K562 (cell line): Measurements from ENCODE around the gene DISC1. TPM values are rescaled to one million over a fixed set of nuclear protein-coding genes. Genes with fewer than 3 reads are reported as not detected.

Experiments
- ATAC-seq: fragments of 200-7000 bp; cut with Tn5 transposase; 3 replicates; pipeline ENCODE4 v1.9.1; 2020; ENCODE audit warnings: moderate library complexity
- BruUV-seq: library from RNA; stranded (reverse); fragments of 400-500 nt; replicated peaks from 2 replicates; lab custom pipeline; 2021; lab: Mats Ljungman, UMichigan
- CTCF ChIA-PET: fragments of 300-600 bp; formaldehyde crosslinking; extraction: SDS; loops from one replicate; lab custom pipeline; 2021; ENCODE audit warnings: low intra/inter-chr PET ratio; lab: Yijun Ruan, JAX
- POLR2A ChIA-PET: fragments of 300-600, 350-650 bp; sonication (Branson Sonifier 250); formaldehyde crosslinking; extraction: SDS; loops from one replicate; lab custom pipeline; 2021; ENCODE audit warnings: antibody characterized with exemption, inconsistent platforms; lab: Yijun Ruan, JAX
- DNase-seq, 4 experiments: peaks; one replicate each; pipeline versions ENCODE4 v3.0.0 to v3.0.0-alpha.2; 2011 to 2018; ENCODE audit warnings: low spot score in 3 of 4, mixed read lengths in 3 of 4; ENCODE audit errors: extremely low read depth in 1 of 4
- FAIRE-seq: peaks from 2 replicates; lab custom pipeline; 2011; peaks lifted over from hg19 to GRCh38; lab: Jason Lieb, UNC
- H2AFZ ChIP-seq: 2 replicates; pipeline ENCODE4 v1.6.0; 2011; ENCODE audit warnings: low read depth, low read length, control low read depth, inconsistent platforms
- H3K27ac ChIP-seq: fragments of 200-600 bp; 3 replicates; pipeline ENCODE4 v1.8.0; 2011; ENCODE audit warnings: low read depth, mild to moderate bottlenecking, control low read depth, inconsistent platforms, low read length, moderate library complexity, mixed read lengths; ENCODE audit errors: extremely low read depth
- H3K27me3 ChIP-seq, 2 experiments: fragments of 300-600 bp in 1 of 2; 2 replicates in 1 of 2; 3 replicates in 1 of 2; pipeline versions ENCODE4 v1.6.0 to v1.8.0; 2011; ENCODE audit warnings: inconsistent platforms in 2 of 2, low read length in 2 of 2, mild to moderate bottlenecking in 1 of 2, mixed read lengths in 1 of 2, moderate library complexity in 1 of 2; ENCODE audit not compliant: control insufficient read depth in 2 of 2, insufficient read depth in 2 of 2
- H3K36me3 ChIP-seq: fragments of 300-600 bp; 3 replicates; pipeline ENCODE4 v1.8.0; 2011; ENCODE audit warnings: mild to moderate bottlenecking, low read length, inconsistent platforms; ENCODE audit not compliant: control insufficient read depth, insufficient read depth
- H3K4me1 ChIP-seq, 2 experiments: fragments of 200-600 bp in 1 of 2; replicated peaks in 1 of 2; 2 replicates in 1 of 2; 3 replicates in 1 of 2; pipeline versions ENCODE4 v1.5.1 to v1.8.0; 2011; ENCODE audit warnings: inconsistent platforms in 2 of 2, low read length in 2 of 2, mild to moderate bottlenecking in 1 of 2, mixed read lengths in 1 of 2, moderate library complexity in 1 of 2; ENCODE audit not compliant: control insufficient read depth in 2 of 2, insufficient read depth in 2 of 2
- H3K4me2 ChIP-seq: 2 replicates; pipeline ENCODE4 v1.6.1; 2011; ENCODE audit warnings: low read length, control low read depth, inconsistent platforms, mixed read lengths; ENCODE audit not compliant: insufficient read depth
- H3K4me3 ChIP-seq: fragments of 200-600 bp; sonication (generic), shearing (Covaris generic); 2 replicates; pipeline ENCODE4 v1.5.1; 2016; ENCODE audit warnings: control low read depth, inconsistent platforms
- H3K79me2 ChIP-seq: fragments of 200-600 bp; 3 replicates; pipeline ENCODE4 v1.8.0; 2011; ENCODE audit warnings: low read length, inconsistent platforms; ENCODE audit not compliant: control insufficient read depth, insufficient read depth
- H3K9ac ChIP-seq, 2 experiments: 2 replicates each; pipeline versions ENCODE4 v1.6.0 to v1.6.1; 2011; ENCODE audit warnings: low read depth in 2 of 2, low read length in 2 of 2, control low read depth in 1 of 2, inconsistent platforms in 1 of 2, mild to moderate bottlenecking in 1 of 2, mixed read lengths in 1 of 2; ENCODE audit not compliant: insufficient read depth in 1 of 2
- H3K9me1 ChIP-seq: one replicate; pipeline ENCODE4 v1.6.0; 2011; ENCODE audit warnings: inconsistent platforms, mild to moderate bottlenecking, low read length, moderate library complexity; ENCODE audit not compliant: control insufficient read depth, insufficient read depth
- H3K9me3 ChIP-seq: replicated peaks from 2 replicates; pipeline ENCODE4 v1.5.1; 2011; ENCODE audit warnings: low read depth, low read length, inconsistent platforms; ENCODE audit not compliant: control insufficient read depth, insufficient read depth
- H4K20me1 ChIP-seq: replicated peaks from 2 replicates; pipeline ENCODE4 v1.6.1; 2011; ENCODE audit warnings: low read length, inconsistent platforms, mixed read lengths; ENCODE audit not compliant: control insufficient read depth, insufficient read depth
- DACH1 ChIP-seq: fragments of 450-650 bp; IDR thresholded peaks from 2 replicates; pipeline ENCODE4 v1.6.1; 2018; ENCODE audit not compliant: partially characterized antibody
- KAT2B ChIP-seq: IDR thresholded peaks from one replicate; pipeline ENCODE4 v1.6.1; 2012; ENCODE audit warnings: low read depth, mild to moderate bottlenecking, control low read depth, inconsistent platforms, low read length, moderate library complexity
- POLR2B ChIP-seq: fragments of 450-650 bp; IDR thresholded peaks from 2 replicates; pipeline ENCODE4 v1.6.1; 2018; ENCODE audit warnings: low read depth; ENCODE audit not compliant: partially characterized antibody
- POU5F1 ChIP-seq: fragments of 150-350 bp; IDR thresholded peaks from 2 replicates; pipeline ENCODE4 v1.6.1; 2014; ENCODE audit warnings: borderline replicate concordance, low read length, low read depth, mild to moderate bottlenecking; ENCODE audit not compliant: partially characterized antibody
- PPARD ChIP-seq: fragments of 250-450 bp; sonication (Bioruptor Pico); IDR thresholded peaks from 2 replicates; pipeline ENCODE4 v1.8.0; 2022; ENCODE audit warnings: inconsistent platforms, mild to moderate bottlenecking, moderate library complexity
- RFX7 ChIP-seq: fragments of 250-450 bp; sonication (Bioruptor Pico); IDR thresholded peaks from 2 replicates; pipeline ENCODE4 v1.5.1; 2021; ENCODE audit warnings: mild to moderate bottlenecking
- TAF7 ChIP-seq: fragments of 450-650 bp; IDR thresholded peaks from 2 replicates; pipeline ENCODE4 v1.6.1; 2016; ENCODE audit warnings: missing genetic modification characterization, missing compliant biosample characterization
- TAF9B ChIP-seq: fragments of 450-650 bp; IDR thresholded peaks from 2 replicates; pipeline ENCODE4 v1.6.1; 2018; ENCODE audit warnings: mild to moderate bottlenecking; ENCODE audit not compliant: partially characterized antibody
- ZKSCAN8 ChIP-seq: fragments of 200-800 bp; sonication (Bioruptor generic); IDR thresholded peaks from 2 replicates; pipeline ENCODE4 v1.6.1; 2016; ENCODE audit warnings: missing genetic modification characterization, missing compliant biosample characterization
- ZNF444 ChIP-seq: fragments of 250-450 bp; sonication (Bioruptor Pico); IDR thresholded peaks from 2 replicates; pipeline ENCODE4 v1.4.0; 2020; ENCODE audit warnings: mild to moderate bottlenecking, moderate library complexity
- ZNF586 ChIP-seq: fragments of 450-650 bp; formaldehyde crosslinking; conservative IDR thresholded peaks from 2 replicates; pipeline ENCODE4 v1.4.0; 2020; ENCODE audit warnings: mild to moderate bottlenecking, moderate library complexity
- ZNF589 ChIP-seq: fragments of 200-800 bp; sonication (Bioruptor generic); IDR thresholded peaks from 2 replicates; pipeline ENCODE4 v1.6.1; 2016; ENCODE audit warnings: low read depth, missing genetic modification characterization, missing compliant biosample characterization
- WGBS: fragments of 100-300 bp; shearing (Covaris generic); methylation state at CpG from one replicate; pipeline ENCODE4 v1.1.6; 2016; ENCODE audit warnings: low coverage, mixed read lengths; ENCODE audit not compliant: insufficient coverage; ENCODE audit errors: missing lambda C conversion rate; 5-methylcytosine and 5-hydroxymethylcytosine counted together
- in situ Hi-C: fragments of 300-500 bp; cut with MboI; formaldehyde crosslinking; loops from 4 replicates; pipeline ENCODE4 v1.15.0; 2018; ENCODE audit warnings: inconsistent platforms, mixed read lengths
- intact Hi-C: fragments of 100-400 bp; cut with micrococcal nuclease; formaldehyde crosslinking; loops from 2 replicates; pipeline ENCODE4 v1.14.2; 2022
- polyA plus RNA-seq, 8 experiments: library from polyadenylated mRNA; depleted of rRNA in 4 of 8; stranded (reverse) in 5 of 8; unstranded in 3 of 8; fragments of >200 nt; fragmentation: Nextera tagmentation in 2 of 8; fragmentation: Illumina TruSeq in 1 of 8; extraction: Ambion mirVana in 2 of 8; extraction: Trizol in 1 of 8; gene quantifications; 2 replicates each; pipeline versions ENCODE4 v1.2.1 to v1.2.3, GENCODE V29; 2011 to 2014; ENCODE audit warnings: inconsistent platforms in 1 of 8, missing spikeins in 1 of 8
- total RNA-seq, 7 experiments: library from RNA; depleted of rRNA in 6 of 7; stranded (reverse); fragments of >200 nt in 6 of 7; fragmentation: Illumina TruSeq in 2 of 7; extraction: Trizol in 2 of 7; gene quantifications; 2 replicates each; pipeline versions ENCODE4 v1.2.1 to v1.2.3, GENCODE V29; 2011 to 2021; ENCODE audit warnings: low replicate concordance in 1 of 7

The DISC1 gene
- total and polyA plus RNA-seq, 9 of the 15 experiments (the other 6 are each of a cell fraction or from before 2014, with no cell fraction given): 0.01 to 0.11 (median 0.08) TPM; not detected in 1

GRCh38 chr1:231750296-231750695 is 123.7 kb downstream of the DISC1 start:
- DNase-seq (no peak), ATAC-seq (no peak), FAIRE-seq (no peak)
- Histone ChIP-seq H3K9me3 (no peaks in the 10 kb centered on the region), H3K4me1 (no peaks in the 10 kb centered on the region), H3K27me3 (no peaks in the 10 kb centered on the region), H3K27ac (no peak overlapping the region), H3K9ac (no peak overlapping the region), H4K20me1 (no peaks in the 10 kb centered on the region), H3K36me3 (no peaks in the 10 kb centered on the region), H2AFZ (no peak overlapping the region), H3K9me1 (no peaks in the 10 kb centered on the region), H3K4me2 (no peak overlapping the region), H3K4me3 (no peak overlapping the region), H3K79me2 (no peaks in the 10 kb centered on the region)
- TF ChIP-seq RFX7 (CRISPR knock-in tag) (no peak), ZKSCAN8 (CRISPR knock-in tag) (no peak), TAF9B (no peak), POU5F1 (no peak), ZNF589 (CRISPR knock-in tag) (no peak)
- WGBS: 5% methylated on average over 2 of the region's 2 CpGs
- CTCF ChIA-PET: no interaction called here
- in situ Hi-C loops (no loop called here), intact Hi-C loops (no loop called here)
- POLR2A ChIA-PET: interaction anchor here (1.0 kb wide), 1 partner anchor 1507 kb away, joined by 3 read pairs; no protein-coding TSS in a partner anchor
- no TSS peak for BruUV-seq

GRCh38 chr1:231750818-231751362 is 124.3 kb downstream of the DISC1 start:
- FAIRE-seq: no peak
- in situ Hi-C loops: no loop called here
- no peak for TF ChIP-seq ZNF586
- TF ChIP-seq KAT2B: no peak
- TF ChIP-seq ZNF444 (CRISPR knock-in tag): no peak
- TF ChIP-seq PPARD (CRISPR knock-in tag): no peak
- no peak for TF ChIP-seq DACH1
- TF ChIP-seq POLR2B: no peak
- no peak for TF ChIP-seq TAF7 (tag)

More at GRCh38 chr1:231750818-231751362, 124.3 kb downstream of the DISC1 start:
- H3K4me1 ChIP-seq: no peaks in the 10 kb centered on the region
- H4K20me1 ChIP-seq: no peaks in the 10 kb centered on the region
- H3K9me3 ChIP-seq: no peaks in the 10 kb centered on the region
- H3K79me2 ChIP-seq: no peaks in the 10 kb centered on the region
- no peaks in the 10 kb centered on the region for H3K27me3 ChIP-seq
- no peak overlapping the region for H3K4me3 ChIP-seq
- no peak overlapping the region for H3K4me2 ChIP-seq
- POLR2A ChIA-PET: no interaction called here
- H3K36me3 ChIP-seq: no peaks in the 10 kb centered on the region
- 1% methylated on average over 3 of the region's 3 CpGs for WGBS
- no peak for DNase-seq
- H3K9ac ChIP-seq: no peak overlapping the region
- CTCF ChIA-PET: no interaction called here
- no TSS peak for BruUV-seq
- H3K27ac ChIP-seq: no peak overlapping the region
- ATAC-seq: no peak
- H3K9me1 ChIP-seq: no peaks in the 10 kb centered on the region
- no peak overlapping the region for H2AFZ ChIP-seq
- intact Hi-C loops: no loop called here
